Measurements from ENCODE around the gene ARF1.
"Not testable (repeated sequence)": the region's sequence is repeated elsewhere in the genome, so short reads cannot be mapped to it uniquely, and the experiment has no call there.

The ARF1 gene

GRCh38 chr1:228104526-228105269, 22.2 kb downstream of the ARF1 start:
- DNase-seq = no peak

- no peak for DNase-seq
These were observed 22.9 kb downstream of the ARF1 start for GRCh38 chr1:228105270-228105995.

GRCh38 chr1:228105996-228106799, 23.7 kb downstream of the ARF1 start:
- DNase-seq = no peak

- DNase-seq = no peak
These were observed 24.2 kb downstream of the ARF1 start for GRCh38 chr1:228106800-228107054.

GRCh38 chr1:228107636-228108035, 25.1 kb downstream of the ARF1 start:
- no peak for DNase-seq

GRCh38 chr1:228108055-228108690, 25.7 kb downstream of the ARF1 start:
- no peak for DNase-seq

- no peak for DNase-seq
These were observed 26.2 kb downstream of the ARF1 start for GRCh38 chr1:228108742-228109072.

GRCh38 chr1:228109073-228109961, 26.8 kb downstream of the ARF1 start, which contains the start of gene MRPL55:
Gene MRPL55 (minus strand): TSS chr1:228109299. CDS start chr1:228108260, 1,039 bp downstream.
- DNase-seq = peak; percentile 99 to 100

GRCh38 chr1:228109962-228110488, 27.5 kb downstream of the ARF1 start:
- DNase-seq = no peak

GRCh38 chr1:228110556-228110955, 28.0 kb downstream of the ARF1 start:
- DNase-seq = no peak

GRCh38 chr1:228111315-228111714, 28.8 kb downstream of the ARF1 start:
- DNase-seq = not testable (repeated sequence)

GRCh38 chr1:228112167-228112566, 29.7 kb downstream of the ARF1 start:
- DNase-seq = no peak

GRCh38 chr1:228112617-228113016, 30.1 kb downstream of the ARF1 start:
- no peak for DNase-seq

- DNase-seq = no peak
These were observed 32.3 kb downstream of the ARF1 start for GRCh38 chr1:228114827-228115226.

GRCh38 chr1:228117335-228117734, 34.8 kb downstream of the ARF1 start:
- no peak for DNase-seq

- no peak for DNase-seq
These were observed 35.5 kb downstream of the ARF1 start for GRCh38 chr1:228118040-228118439.

GRCh38 chr1:228120351-228120750, 37.8 kb downstream of the ARF1 start:
- no peak for DNase-seq

- no peak for DNase-seq
These were observed 38.5 kb downstream of the ARF1 start for GRCh38 chr1:228120857-228121489.

GRCh38 chr1:228122921-228123441, 40.5 kb downstream of the ARF1 start:
- DNase-seq = no peak

- DNase-seq = no peak
These were observed 41.0 kb downstream of the ARF1 start for GRCh38 chr1:228123505-228123904.

- DNase-seq = no peak
These were observed 42.7 kb downstream of the ARF1 start for GRCh38 chr1:228125185-228125584.

All from stimulated activated CD4-positive, alpha-beta T cell treated with anti-CD3 and anti-CD28 coated beads, Interleukin-2, amount 100 ng/mL, for 48 hours (primary cell).